Mucosa of stomach (tissue), 1 donor: ENCODE results near the gene ASXL1.
A peak's percentile ranks its signal among the peaks of the same experiment; 100 is the strongest.
"Not testable (repeated sequence)": the region's sequence is repeated elsewhere in the genome, so short reads cannot be mapped to it uniquely, and the experiment has no call there.

Source experiments
- H3K27me3 ChIP-seq: one replicate; pipeline ENCODE4 v1.7.0; 2013; ENCODE audit warnings: mild to moderate bottlenecking, low read length; ENCODE audit not compliant: control insufficient read depth, insufficient read depth
- H3K36me3 ChIP-seq: one replicate; pipeline ENCODE4 v1.7.0; 2013; ENCODE audit warnings: low read length; ENCODE audit not compliant: control insufficient read depth, insufficient read depth
- H3K4me1 ChIP-seq: one replicate; pipeline ENCODE4 v1.7.0; 2013; ENCODE audit warnings: mild to moderate bottlenecking, low read length; ENCODE audit not compliant: control insufficient read depth, insufficient read depth
- H3K4me3 ChIP-seq: one replicate; pipeline ENCODE4 v1.7.0; 2013; ENCODE audit warnings: low read length
- H3K9ac ChIP-seq: one replicate; pipeline ENCODE4 v1.7.0; 2013; ENCODE audit warnings: mild to moderate bottlenecking, low read length, moderate library complexity
- H3K9me3 ChIP-seq: one replicate; pipeline ENCODE4 v1.7.0; 2013; ENCODE audit warnings: mild to moderate bottlenecking, low read length, moderate library complexity; ENCODE audit not compliant: control insufficient read depth
- donor health status: Pancreatic carcinoma.

Gene ASXL1

GRCh38 chr20:32464401-32465091 is 106.4 kb downstream of the ASXL1 start:
- no peaks in the 10 kb centered on the region for H3K27me3 ChIP-seq
- H3K9ac ChIP-seq: peak overlapping the region; percentile 57
- H3K9me3 ChIP-seq: no peaks in the 10 kb centered on the region
- peaks cover 75% of the 10 kb centered on the region for H3K4me1 ChIP-seq
- no peaks in the 10 kb centered on the region for H3K36me3 ChIP-seq
- no peak overlapping the region for H3K4me3 ChIP-seq

- Histone ChIP-seq H3K27me3 (no peaks in the 10 kb centered on the region), H3K9ac (peak overlapping the region; percentile 57), H3K4me3 (no peak overlapping the region), H3K9me3 (no peaks in the 10 kb centered on the region), H3K4me1 (peaks cover 82% of the 10 kb centered on the region), H3K36me3 (no peaks in the 10 kb centered on the region)
Observed at GRCh38 chr20:32465092-32465900, 107.2 kb downstream of the ASXL1 start.

- peak overlapping the region; percentile 57 for H3K9ac ChIP-seq
- not testable (repeated sequence) for H3K9me3 ChIP-seq, H3K27me3 ChIP-seq, H3K36me3 ChIP-seq, H3K4me3 ChIP-seq
- peaks cover 90% of the 10 kb centered on the region for H3K4me1 ChIP-seq
Observed at GRCh38 chr20:32465901-32466675, 108.0 kb downstream of the ASXL1 start.

GRCh38 chr20:32466739-32467505 is 108.8 kb downstream of the ASXL1 start:
- Histone ChIP-seq H3K27me3 (no peaks in the 10 kb centered on the region), H3K9me3 (no peaks in the 10 kb centered on the region), H3K36me3 (peaks cover 3% of the 10 kb centered on the region), H3K9ac (peak overlapping the region; percentile 65), H3K4me1 (peaks cover 98% of the 10 kb centered on the region), H3K4me3 (no peak overlapping the region)

- Histone ChIP-seq H3K4me1 (peaks cover 98% of the 10 kb centered on the region), H3K36me3 (peaks cover 10% of the 10 kb centered on the region), H3K27me3 (no peaks in the 10 kb centered on the region), H3K9me3 (no peaks in the 10 kb centered on the region), H3K4me3 (no peak overlapping the region), H3K9ac (peak overlapping the region; percentile 65)
Observed at GRCh38 chr20:32467506-32468312, 109.6 kb downstream of the ASXL1 start.

- Histone ChIP-seq H3K36me3 (peaks cover 10% of the 10 kb centered on the region), H3K9me3 (no peaks in the 10 kb centered on the region), H3K4me3 (no peak overlapping the region), H3K9ac (peak overlapping the region; percentile 65), H3K27me3 (no peaks in the 10 kb centered on the region), H3K4me1 (peaks cover 98% of the 10 kb centered on the region)
Observed at GRCh38 chr20:32468313-32468640, 110.1 kb downstream of the ASXL1 start.

GRCh38 chr20:32468860-32469259 is 110.7 kb downstream of the ASXL1 start:
- Histone ChIP-seq H3K4me3 (no peak overlapping the region), H3K27me3 (no peaks in the 10 kb centered on the region), H3K4me1 (peaks cover 98% of the 10 kb centered on the region), H3K9ac (no peak overlapping the region), H3K9me3 (no peaks in the 10 kb centered on the region), H3K36me3 (peaks cover 10% of the 10 kb centered on the region)

GRCh38 chr20:32470025-32470861 is 112.1 kb downstream of the ASXL1 start:
- Histone ChIP-seq H3K9ac (no peak overlapping the region), H3K4me3 (no peak overlapping the region), H3K36me3 (peaks cover 10% of the 10 kb centered on the region), H3K27me3 (no peaks in the 10 kb centered on the region), H3K4me1 (peaks cover 98% of the 10 kb centered on the region), H3K9me3 (no peaks in the 10 kb centered on the region)

GRCh38 chr20:32470940-32471339 is 112.8 kb downstream of the ASXL1 start:
- peaks cover 98% of the 10 kb centered on the region for H3K4me1 ChIP-seq

GRCh38 chr20:32472581-32473207 is 114.6 kb downstream of the ASXL1 start:
- Histone ChIP-seq H3K27me3 (no peaks in the 10 kb centered on the region), H3K9ac (peak overlapping the region; percentile 66), H3K4me3 (peak overlapping the region; percentile 40), H3K4me1 (peaks cover 98% of the 10 kb centered on the region), H3K9me3 (no peaks in the 10 kb centered on the region), H3K36me3 (peaks cover 10% of the 10 kb centered on the region)

More at GRCh38 chr20:32470940-32471339, 112.8 kb downstream of the ASXL1 start:
- H3K9me3 ChIP-seq: no peaks in the 10 kb centered on the region
- H3K9ac ChIP-seq: no peak overlapping the region
- H3K4me3 ChIP-seq: no peak overlapping the region
- H3K27me3 ChIP-seq: no peaks in the 10 kb centered on the region
- H3K36me3 ChIP-seq: peaks cover 10% of the 10 kb centered on the region
